ENCODE measurements around the gene GRID1. TPM values are rescaled to one million over a fixed set of nuclear protein-coding genes. Genes with fewer than 3 reads are reported as not detected.
"Not testable (repeated sequence)": the region's sequence is repeated elsewhere in the genome, so short reads cannot be mapped to it uniquely, and the experiment has no call there.

GRID1 gene
- total RNA-seq, 2 donors from 2014 or later = not detected

DNA sequence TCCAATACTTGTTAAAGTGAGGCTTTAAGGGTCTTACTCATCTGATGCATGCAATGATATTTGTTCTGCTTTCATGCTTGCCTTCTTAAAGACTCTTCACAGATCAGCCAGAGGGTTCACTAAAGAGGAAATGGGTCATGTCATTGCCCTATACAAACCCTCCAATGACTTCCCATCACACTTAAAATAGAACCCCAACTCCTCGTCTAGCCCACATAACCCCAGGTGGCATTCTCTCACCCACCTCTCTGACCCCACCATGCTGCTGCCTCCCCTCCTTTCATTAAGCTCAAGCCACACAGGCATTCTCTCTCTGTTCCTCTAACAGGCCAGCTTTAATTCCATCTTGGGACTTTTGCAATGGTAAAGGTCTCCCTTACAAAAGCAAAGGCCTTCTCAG, 253.6 kb downstream of the GRID1 start:
- no peak overlapping the region for H3K27ac Mint-ChIP-seq
- no peaks in the 10 kb centered on the region for H3K9me3 Mint-ChIP-seq
- no peak for DNase-seq (ENCODE audit: low spot score)
- H3K36me3 Mint-ChIP-seq = no peaks in the 10 kb centered on the region
- no peak overlapping the region for H3K4me3 Mint-ChIP-seq
- no peak for ATAC-seq
- H3K27me3 Mint-ChIP-seq = peaks cover 0 to 3% of the 10 kb centered on the region in 2 donors
- no peaks in the 10 kb centered on the region for H3K4me1 Mint-ChIP-seq (ENCODE audit: low read depth in 2 of 2)

- Mint-ChIP-seq H3K4me3 (no peak overlapping the region), H3K27me3 (peaks cover 0 to 3% of the 10 kb centered on the region in 2 donors)
Observed at GRCh38 chr10:86111902-86112545, 254.6 kb downstream of the GRID1 start.

GRCh38 chr10:86110156-86110786, 256.3 kb downstream of the GRID1 start:
- ATAC-seq = no peak
- DNase-seq (ENCODE audit: low spot score) = no peak
- H3K27ac Mint-ChIP-seq = no peak overlapping the region
- H3K4me1 Mint-ChIP-seq (ENCODE audit: low read depth in 2 of 2) = no peaks in the 10 kb centered on the region
- H3K27me3 Mint-ChIP-seq = peaks cover 0 to 3% of the 10 kb centered on the region in 2 donors
- H3K9me3 Mint-ChIP-seq = no peaks in the 10 kb centered on the region
- no peak overlapping the region for H3K4me3 Mint-ChIP-seq
- no peaks in the 10 kb centered on the region for H3K36me3 Mint-ChIP-seq

More at GRCh38 chr10:86111902-86112545, 254.6 kb downstream of the GRID1 start:
- no peak overlapping the region for H3K27ac Mint-ChIP-seq
- H3K36me3 Mint-ChIP-seq = no peaks in the 10 kb centered on the region
- ATAC-seq (no peak), DNase-seq (ENCODE audit: low spot score) (no peak)
- H3K9me3 Mint-ChIP-seq = no peaks in the 10 kb centered on the region
- H3K4me1 Mint-ChIP-seq (ENCODE audit: low read depth in 2 of 2) = no peaks in the 10 kb centered on the region

- no peaks in the 10 kb centered on the region for H3K36me3 Mint-ChIP-seq
- no peak for ATAC-seq
Observed at GRCh38 chr10:86109421-86109820, 257.2 kb downstream of the GRID1 start.

DNA sequence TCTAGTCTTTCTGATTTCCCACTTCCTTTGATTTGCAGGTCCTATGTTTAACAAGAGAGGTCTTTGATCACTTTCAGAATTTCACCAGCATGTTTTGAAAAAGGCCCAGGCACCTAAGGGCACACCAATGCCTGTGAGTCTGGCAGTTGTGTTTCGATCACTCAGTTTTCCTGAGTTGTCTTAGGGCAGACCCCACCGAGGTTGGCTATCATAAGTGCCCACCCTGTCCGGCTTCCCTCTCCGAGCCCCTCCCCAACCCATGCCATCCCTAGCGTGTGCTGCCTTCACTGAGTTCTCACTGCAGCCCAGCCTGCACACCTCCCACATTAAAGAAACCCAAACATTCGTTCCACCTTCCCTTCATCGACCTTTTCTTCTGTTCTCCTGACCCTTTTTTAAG, 257.9 kb downstream of the GRID1 start:
- Mint-ChIP-seq H3K27me3 (peaks cover 0 to 3% of the 10 kb centered on the region in 2 donors), H3K9me3 (no peaks in the 10 kb centered on the region), H3K27ac (no peak overlapping the region), H3K4me3 (no peak overlapping the region), H3K36me3 (no peaks in the 10 kb centered on the region), H3K4me1 (ENCODE audit: low read depth in 2 of 2) (no peaks in the 10 kb centered on the region)
- DNase-seq (ENCODE audit: low spot score) = no peak
- ATAC-seq = peak in 1 of 2 donors; percentile 16

More at GRCh38 chr10:86109421-86109820, 257.2 kb downstream of the GRID1 start:
- Mint-ChIP-seq H3K27me3 (peaks cover 0 to 3% of the 10 kb centered on the region in 2 donors), H3K27ac (no peak overlapping the region), H3K4me3 (no peak overlapping the region), H3K9me3 (no peaks in the 10 kb centered on the region), H3K4me1 (ENCODE audit: low read depth in 2 of 2) (no peaks in the 10 kb centered on the region)
- DNase-seq (ENCODE audit: low spot score) = no peak

DNA sequence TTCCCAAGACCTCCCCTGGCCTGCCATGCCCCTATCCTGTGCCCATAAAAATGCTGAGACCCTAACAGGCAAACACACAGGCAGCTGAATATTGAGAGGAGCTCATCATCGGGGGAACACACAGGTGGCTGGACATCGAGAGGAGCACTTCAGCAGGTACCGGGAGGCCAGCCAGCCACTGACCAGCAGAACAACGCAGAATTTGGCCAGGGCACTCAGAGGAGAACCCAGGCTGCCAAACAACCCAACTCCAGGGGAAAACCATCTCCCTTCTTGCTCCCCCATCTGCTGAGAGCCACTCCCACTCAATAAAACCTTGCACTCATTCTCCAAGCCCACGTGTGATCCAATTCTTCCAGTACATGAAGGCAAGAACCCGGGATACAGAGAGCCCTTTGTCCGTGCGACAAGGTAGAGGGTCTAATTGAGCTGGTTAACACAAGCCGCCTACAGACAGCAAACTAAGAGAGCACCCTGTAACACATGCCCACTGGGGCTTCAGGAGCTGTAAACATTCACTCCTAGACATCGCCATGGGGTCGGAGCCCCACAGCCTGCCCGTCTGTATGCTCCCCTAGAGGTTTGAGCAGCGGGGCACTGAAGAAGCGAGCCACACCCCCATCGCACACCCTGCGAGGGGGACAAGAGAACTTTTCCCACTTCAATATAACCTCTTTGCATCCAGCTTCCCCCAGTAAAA, 258.8 kb downstream of the GRID1 start:
- not testable (repeated sequence) for H3K4me3 Mint-ChIP-seq; H3K27me3 Mint-ChIP-seq; H3K4me1 Mint-ChIP-seq (ENCODE audit: low read depth in 2 of 2); H3K36me3 Mint-ChIP-seq; ATAC-seq; H3K9me3 Mint-ChIP-seq; H3K27ac Mint-ChIP-seq; DNase-seq (ENCODE audit: low spot score)

DNA sequence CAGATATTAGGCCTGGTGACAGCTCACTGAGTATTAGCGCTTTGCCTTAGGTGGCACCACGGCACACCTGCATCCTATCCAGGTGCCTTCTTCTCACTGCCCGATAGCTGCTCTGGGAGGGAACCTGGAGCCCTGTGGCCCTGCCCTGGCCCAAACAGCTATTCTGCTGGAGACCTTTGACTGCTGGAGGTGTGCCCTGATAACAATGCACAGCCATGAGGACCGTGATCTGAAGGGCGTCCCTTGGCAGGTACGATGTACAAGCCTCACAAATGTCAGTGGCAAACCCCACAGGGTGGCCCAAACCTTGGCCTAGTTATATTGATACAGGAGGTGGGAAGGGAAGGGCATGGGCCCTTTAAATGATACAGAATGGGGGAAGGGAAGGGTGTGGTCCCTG, 259.5 kb downstream of the GRID1 start:
- Mint-ChIP-seq H3K9me3 (no peaks in the 10 kb centered on the region), H3K36me3 (no peaks in the 10 kb centered on the region), H3K4me1 (ENCODE audit: low read depth in 2 of 2) (no peaks in the 10 kb centered on the region), H3K4me3 (no peak overlapping the region), H3K27ac (no peak overlapping the region), H3K27me3 (no peaks in the 10 kb centered on the region)
- ATAC-seq (no peak), DNase-seq (ENCODE audit: low spot score) (no peak)

GRCh38 chr10:86106616-86107015, 260.0 kb downstream of the GRID1 start:
- H3K27me3 Mint-ChIP-seq = no peaks in the 10 kb centered on the region
- H3K4me1 Mint-ChIP-seq (ENCODE audit: low read depth in 2 of 2) = no peaks in the 10 kb centered on the region
- no peak for DNase-seq (ENCODE audit: low spot score)
- H3K27ac Mint-ChIP-seq = no peak overlapping the region
- H3K36me3 Mint-ChIP-seq = no peaks in the 10 kb centered on the region
- no peaks in the 10 kb centered on the region for H3K9me3 Mint-ChIP-seq
- ATAC-seq = no peak
- H3K4me3 Mint-ChIP-seq = no peak overlapping the region

DNA sequence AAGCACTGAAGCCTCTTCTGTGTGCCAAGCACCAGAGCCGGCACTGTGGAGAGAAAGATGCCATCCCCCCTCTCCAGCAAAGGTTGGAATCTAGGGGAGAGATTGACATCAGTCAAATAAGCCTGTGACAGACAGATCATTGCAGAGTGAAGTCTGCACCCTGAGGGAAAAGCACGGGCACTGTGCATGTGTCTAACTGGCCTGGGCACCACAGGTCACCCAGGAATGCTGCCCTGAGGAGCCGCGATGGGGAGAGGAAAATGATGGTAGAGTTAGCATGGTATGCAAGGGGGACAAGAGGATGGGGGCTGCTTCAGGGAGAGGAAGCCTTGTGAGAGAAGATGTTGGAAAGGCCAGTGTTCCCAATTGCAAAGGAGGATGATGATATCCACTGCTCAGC, 261.0 kb downstream of the GRID1 start:
- ATAC-seq = no peak
- H3K36me3 Mint-ChIP-seq = no peaks in the 10 kb centered on the region
- H3K9me3 Mint-ChIP-seq = no peaks in the 10 kb centered on the region
- no peak for DNase-seq (ENCODE audit: low spot score)
- no peaks in the 10 kb centered on the region for H3K4me1 Mint-ChIP-seq (ENCODE audit: low read depth in 2 of 2)
- H3K27ac Mint-ChIP-seq = no peak overlapping the region
- H3K4me3 Mint-ChIP-seq = no peak overlapping the region
- no peaks in the 10 kb centered on the region for H3K27me3 Mint-ChIP-seq

DNA sequence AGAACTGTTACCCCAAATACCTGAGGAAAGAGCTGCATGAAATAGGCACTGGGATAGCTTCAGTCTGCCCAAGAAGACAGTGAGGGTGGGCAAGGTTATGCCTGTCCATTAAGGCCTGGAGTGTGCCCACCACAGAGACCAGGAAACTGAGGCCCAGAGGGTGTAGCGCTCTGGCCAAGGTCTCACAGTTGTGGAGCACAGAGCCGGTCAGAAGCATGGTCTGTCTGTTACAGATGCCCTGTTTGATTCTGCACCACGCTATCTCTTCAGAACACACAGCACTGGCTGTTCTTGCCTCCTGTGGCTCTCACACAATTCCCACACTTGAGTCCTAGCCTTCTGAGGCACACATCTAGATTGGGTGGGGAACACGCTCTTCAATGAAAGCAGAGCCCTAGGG, 261.4 kb downstream of the GRID1 start:
- Mint-ChIP-seq H3K4me3 (no peak overlapping the region), H3K4me1 (ENCODE audit: low read depth in 2 of 2) (no peaks in the 10 kb centered on the region), H3K27me3 (no peaks in the 10 kb centered on the region), H3K36me3 (no peaks in the 10 kb centered on the region), H3K27ac (no peak overlapping the region), H3K9me3 (no peaks in the 10 kb centered on the region)
- DNase-seq (ENCODE audit: low spot score) (no peak), ATAC-seq (no peak)

DNA sequence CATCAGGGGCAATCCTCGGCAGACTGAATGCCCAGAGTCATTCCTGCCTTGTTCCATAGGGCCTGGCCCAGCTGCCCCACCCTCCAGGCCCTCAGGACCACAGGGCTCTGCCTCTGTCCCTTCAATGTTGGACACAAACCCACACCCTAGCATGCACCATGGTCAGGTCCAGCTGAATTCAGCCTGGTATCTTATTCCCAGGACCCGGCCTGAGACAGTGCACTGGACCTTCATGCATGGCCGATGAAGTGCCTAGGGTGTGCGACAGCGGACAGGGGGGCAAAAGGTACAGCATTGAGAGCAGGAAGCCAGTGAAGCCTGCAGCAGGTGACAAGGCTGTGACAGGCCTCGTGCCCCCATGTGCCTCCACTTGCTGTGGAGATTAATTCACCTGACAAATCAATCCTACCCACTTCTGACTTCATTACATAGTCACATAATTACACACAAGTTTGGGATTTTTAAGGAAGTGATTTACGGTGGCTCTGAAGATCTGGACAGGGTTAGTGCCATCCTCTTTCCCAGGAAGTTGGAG, 261.9 kb downstream of the GRID1 start:
- Mint-ChIP-seq H3K27me3 (no peaks in the 10 kb centered on the region), H3K4me1 (ENCODE audit: low read depth in 2 of 2) (no peaks in the 10 kb centered on the region), H3K36me3 (no peaks in the 10 kb centered on the region), H3K4me3 (no peak overlapping the region), H3K27ac (no peak overlapping the region), H3K9me3 (no peaks in the 10 kb centered on the region)
- ATAC-seq (peak in 1 of 2 donors; percentile 21), DNase-seq (ENCODE audit: low spot score) (no peak)

DNA sequence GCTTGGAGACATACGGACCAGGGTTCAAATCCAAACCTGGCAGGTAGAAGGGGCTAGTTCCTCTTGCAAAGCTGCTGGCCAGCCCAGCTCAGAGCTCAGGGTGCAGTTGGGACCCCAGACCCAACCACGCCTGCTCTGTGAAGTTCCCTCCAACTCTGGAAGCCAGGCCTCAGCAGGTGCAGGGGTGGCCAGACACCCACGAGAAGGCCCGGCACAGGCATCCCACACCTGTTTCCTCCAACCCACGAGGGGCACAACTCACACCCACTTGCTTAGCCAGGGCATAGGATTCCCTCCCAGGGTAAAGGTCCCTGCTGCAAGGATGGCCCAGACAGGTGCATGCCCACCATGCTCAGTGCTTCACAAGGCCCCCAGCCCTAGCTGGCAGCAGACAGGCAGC, 262.4 kb downstream of the GRID1 start:
- H3K27ac Mint-ChIP-seq = no peak overlapping the region
- no peaks in the 10 kb centered on the region for H3K9me3 Mint-ChIP-seq
- H3K4me3 Mint-ChIP-seq = no peak overlapping the region
- ATAC-seq (peak in 1 of 2 donors; percentile 13), DNase-seq (ENCODE audit: low spot score) (no peak)
- no peaks in the 10 kb centered on the region for H3K27me3 Mint-ChIP-seq
- no peaks in the 10 kb centered on the region for H3K4me1 Mint-ChIP-seq (ENCODE audit: low read depth in 2 of 2)
- H3K36me3 Mint-ChIP-seq = no peaks in the 10 kb centered on the region

GRCh38 chr10:86103391-86104101, 263.0 kb downstream of the GRID1 start:
- H3K4me3 Mint-ChIP-seq = no peak overlapping the region
- ATAC-seq (peak; percentile 1 to 6), DNase-seq (ENCODE audit: low spot score) (no peak)
- H3K27ac Mint-ChIP-seq = no peak overlapping the region
- H3K27me3 Mint-ChIP-seq = no peaks in the 10 kb centered on the region
- H3K4me1 Mint-ChIP-seq (ENCODE audit: low read depth in 2 of 2) = no peaks in the 10 kb centered on the region
- H3K36me3 Mint-ChIP-seq = no peaks in the 10 kb centered on the region
- no peaks in the 10 kb centered on the region for H3K9me3 Mint-ChIP-seq
